HS-5 (cell line): Measurements from ENCODE around the gene SERPINB8.
A peak's percentile ranks its signal among the peaks of the same experiment; 100 is the strongest.
"Not testable (repeated sequence)": the region's sequence is repeated elsewhere in the genome, so short reads cannot be mapped to it uniquely, and the experiment has no call there.

Experiments
- DNase-seq: peaks from one replicate; pipeline ENCODE4 v3.0.0-alpha.2; 2012; ENCODE audit warnings: low read depth

SERPINB8 gene, protein sequence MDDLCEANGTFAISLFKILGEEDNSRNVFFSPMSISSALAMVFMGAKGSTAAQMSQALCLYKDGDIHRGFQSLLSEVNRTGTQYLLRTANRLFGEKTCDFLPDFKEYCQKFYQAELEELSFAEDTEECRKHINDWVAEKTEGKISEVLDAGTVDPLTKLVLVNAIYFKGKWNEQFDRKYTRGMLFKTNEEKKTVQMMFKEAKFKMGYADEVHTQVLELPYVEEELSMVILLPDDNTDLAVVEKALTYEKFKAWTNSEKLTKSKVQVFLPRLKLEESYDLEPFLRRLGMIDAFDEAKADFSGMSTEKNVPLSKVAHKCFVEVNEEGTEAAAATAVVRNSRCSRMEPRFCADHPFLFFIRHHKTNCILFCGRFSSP

DNA sequence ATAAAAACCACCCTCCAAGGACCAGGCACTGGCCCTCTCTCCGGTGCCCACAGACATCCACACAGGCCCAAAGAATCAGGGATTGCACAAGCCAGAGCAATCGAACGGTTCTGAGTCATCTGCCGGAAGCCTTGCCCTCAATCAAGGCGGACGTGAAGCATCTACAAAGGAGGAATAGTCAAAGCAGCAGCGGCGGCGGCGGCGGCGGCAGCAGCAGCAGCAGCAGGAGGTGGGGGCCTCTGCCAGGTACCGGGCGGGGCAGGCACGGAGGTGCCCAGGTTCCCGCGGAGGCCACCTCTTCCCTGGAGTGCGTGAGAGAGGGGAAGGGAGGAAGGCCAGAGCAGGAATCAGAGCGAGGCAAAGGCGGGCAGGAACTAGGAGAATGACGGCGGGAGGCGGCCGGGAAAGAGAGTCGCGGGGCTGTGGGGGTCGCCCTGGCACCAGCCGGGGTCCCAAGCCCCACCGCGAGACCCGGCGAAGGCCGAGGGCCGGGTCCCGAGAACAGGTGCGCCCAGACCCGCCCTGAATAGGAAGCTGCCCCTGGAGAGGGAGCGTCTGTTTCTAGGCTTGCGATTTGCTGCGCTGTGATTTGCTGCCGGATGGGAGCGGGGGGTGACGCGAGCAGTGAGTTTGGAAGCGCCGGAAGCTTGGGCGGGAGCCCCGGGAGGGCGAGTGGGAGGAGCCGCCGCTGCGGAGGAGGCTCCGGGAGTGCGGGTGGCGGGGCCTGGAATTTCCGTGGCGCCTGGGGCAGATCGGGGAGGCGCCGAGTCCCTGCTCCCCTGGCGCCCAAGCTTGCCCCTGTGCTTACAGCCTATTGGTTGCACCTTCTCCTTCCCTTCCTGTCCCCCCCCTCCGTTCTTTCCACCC lies at the start of gene SERPINB8:
Gene SERPINB8 (plus strand): TSS at position 140 of the 867 bp plus-strand sequence. CDS start 8,228 bp downstream, outside the sequence.
- peak; percentile 65 for DNase-seq

DNA sequence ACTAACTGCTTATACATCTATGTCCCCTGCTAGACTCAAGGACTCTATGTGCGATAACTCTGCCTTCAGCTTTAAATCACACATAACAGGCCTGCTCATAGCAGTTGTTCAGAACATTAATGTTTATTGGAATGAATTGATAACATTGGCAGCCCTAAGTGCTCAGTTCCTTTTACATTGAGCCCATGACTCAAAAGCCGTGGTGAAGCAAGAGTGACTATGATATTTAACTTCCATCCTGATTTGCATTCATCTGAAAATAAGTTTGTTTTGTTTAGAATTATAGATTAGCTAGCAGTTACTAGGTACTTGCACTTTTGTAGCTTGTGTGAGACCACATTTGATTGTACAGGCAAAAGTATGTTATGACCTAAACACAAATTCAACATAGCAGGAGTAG lies 47.8 kb upstream of the SERPINB8 start:
- no peak for DNase-seq

DNA sequence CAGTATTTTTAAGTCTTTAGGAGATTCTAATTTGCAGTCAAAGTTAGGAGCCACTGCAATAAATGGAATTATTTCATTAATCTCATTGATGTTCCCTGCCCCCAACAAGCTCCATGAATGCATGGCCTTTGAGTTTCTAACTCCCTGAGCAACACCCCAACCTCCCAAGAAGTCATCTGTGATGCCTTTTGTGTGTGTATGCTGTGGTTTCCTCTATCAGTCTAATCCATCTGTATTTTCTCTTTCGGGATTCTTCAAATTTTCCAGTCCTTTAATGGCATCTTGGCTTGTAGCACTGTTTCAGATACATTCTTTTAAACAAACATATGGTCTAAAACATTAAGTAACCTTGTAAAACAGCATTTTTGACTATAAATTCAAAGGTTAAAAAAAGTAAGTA lies 45.3 kb upstream of the SERPINB8 start:
- DNase-seq, result no peak

DNA sequence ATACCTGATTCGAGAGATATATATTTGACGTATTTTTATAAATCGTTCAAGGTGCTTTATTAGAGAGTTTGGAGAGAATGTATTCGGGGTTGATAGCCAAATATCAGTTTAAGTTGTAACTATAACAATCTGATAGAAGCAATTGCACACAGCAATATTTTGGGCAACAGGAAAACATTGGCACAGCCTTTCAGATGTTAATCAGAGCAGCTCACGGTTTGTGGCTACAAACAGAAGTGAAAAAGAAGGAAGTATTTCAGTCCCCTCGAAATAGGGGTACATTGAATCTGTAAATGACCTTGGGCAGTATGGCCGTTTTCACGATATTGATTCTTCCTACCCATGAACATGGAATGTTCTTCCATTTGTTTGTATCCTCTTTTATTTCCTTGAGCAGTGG lies 41.5 kb upstream of the SERPINB8 start:
- DNase-seq, result no peak

DNA sequence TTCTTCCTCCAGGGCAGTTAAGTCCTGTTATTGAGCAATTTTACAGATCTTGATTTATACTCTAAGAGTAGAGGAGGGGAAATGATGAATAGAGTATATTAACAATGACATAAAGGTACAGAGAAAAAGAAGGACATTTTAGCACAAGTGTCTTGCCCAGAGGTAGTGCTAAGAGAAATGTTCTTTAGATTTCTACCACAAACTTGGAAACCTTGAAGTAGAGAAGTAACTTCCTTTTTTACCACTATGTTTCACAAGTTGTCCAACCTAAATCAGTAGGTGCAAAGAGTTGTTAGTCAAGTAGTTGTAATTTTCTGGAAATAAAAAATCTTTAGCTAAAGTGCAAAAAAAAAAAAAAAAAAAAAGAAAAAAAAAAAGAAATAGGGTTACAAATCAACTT lies 40.5 kb upstream of the SERPINB8 start:
- not testable (repeated sequence) for DNase-seq

DNA sequence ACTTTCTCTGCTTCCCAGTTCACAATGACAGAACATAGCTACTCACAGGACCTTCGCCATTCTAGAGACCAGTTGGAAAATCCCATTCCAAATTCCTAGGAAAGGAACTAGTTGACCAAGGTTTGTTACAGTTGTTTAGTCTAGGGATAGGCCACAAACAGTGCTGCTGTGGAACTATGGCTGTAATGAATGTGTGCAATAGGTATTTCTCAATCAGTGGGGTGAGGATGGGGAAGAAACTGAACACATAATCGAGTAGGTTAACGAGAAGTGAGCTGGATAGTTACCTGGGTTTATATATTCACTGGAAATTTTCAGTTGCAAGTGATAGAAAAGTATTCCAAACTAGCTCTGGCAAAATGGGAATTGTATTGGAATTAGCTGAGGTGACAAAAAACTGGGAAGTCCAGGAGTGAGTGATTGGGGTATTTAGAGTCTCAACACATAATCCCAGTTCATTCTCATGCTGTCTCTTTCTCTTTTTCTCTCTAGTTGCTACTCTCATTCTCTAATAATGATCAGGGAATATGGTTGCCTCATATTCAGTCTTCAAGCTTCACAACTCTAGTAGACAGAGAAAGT lies 39.0 kb upstream of the SERPINB8 start:
- DNase-seq, result no peak

DNA sequence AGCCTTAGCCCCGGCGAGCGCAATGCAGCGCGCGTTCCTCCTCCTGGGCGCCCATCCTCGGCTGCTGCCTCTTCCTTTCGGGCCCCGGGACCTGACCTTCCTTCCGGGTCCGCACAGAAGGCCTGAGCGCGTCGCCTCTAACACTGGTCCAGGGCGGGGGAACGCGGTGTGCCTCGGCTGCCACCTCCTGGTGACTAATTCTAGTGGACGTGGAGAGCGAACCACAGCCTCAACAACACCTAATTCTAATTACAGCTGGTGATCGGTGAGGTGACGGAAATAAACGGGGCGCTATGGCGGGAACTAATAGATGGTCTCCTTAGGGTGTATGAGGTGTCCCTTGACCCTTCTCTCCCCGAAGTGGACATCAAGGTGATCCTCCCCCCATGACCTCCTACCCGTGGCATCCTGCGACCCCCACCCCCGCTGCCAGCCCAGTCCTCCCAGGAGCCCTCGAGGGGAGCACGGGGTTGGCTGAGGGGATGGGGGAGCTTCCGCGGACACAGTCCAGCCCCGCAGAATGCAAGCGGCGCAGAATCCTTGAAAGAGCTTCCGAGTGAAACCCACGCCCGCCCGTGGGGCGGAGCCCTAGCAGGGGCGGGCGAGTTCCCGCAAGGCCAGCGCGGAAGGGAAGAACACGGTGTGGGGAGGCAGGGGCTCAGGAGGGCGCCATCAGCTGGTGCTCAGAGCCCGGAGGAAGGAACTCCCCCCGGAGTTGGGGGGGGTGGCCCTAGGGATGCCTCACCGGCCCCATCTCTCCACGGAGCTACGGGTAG lies 33.5 kb upstream of the SERPINB8 start:
- DNase-seq, result peak; percentile 47

DNA sequence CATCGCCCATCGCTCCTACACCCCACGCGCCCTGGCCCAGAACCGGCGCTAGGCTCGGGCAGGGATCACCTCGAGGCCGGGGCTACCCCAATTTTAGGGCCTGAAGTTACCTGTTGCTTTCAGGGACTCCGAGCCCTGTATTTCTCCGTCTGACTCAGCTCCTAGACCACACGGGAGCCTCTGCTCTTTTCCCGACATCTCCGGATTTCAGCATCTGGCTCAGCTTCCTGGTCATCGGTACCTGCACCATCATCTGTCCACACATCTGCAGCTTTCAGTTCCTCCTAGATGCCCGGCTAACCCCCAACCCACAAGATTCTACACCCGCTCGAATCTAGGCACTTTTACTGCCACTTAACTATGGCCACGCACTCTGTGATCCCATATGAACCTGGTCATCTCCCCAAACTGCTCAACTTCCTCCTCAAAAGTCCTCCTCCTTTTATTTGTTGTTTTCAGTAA lies 32.9 kb upstream of the SERPINB8 start:
- DNase-seq, result no peak

DNA sequence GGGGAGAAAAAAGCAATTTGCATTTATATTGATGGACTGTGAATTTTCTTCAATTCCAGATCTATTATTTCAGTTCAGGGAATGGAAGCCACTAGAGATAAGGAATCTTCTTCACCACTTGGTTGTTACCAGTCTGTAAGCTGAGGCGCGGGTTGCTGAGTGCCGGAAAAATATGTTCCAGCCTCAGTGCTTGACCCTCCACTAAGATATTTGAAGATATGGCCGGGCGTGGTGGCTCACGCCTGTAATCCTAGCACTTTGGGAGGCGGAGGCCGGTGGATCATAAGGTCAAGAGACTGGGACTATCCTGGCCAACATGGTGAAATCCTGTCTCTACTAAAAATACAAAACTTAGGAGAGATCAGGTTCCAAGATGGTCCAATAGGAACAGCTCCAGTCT lies 29.9 kb upstream of the SERPINB8 start:
- no peak for DNase-seq

DNA sequence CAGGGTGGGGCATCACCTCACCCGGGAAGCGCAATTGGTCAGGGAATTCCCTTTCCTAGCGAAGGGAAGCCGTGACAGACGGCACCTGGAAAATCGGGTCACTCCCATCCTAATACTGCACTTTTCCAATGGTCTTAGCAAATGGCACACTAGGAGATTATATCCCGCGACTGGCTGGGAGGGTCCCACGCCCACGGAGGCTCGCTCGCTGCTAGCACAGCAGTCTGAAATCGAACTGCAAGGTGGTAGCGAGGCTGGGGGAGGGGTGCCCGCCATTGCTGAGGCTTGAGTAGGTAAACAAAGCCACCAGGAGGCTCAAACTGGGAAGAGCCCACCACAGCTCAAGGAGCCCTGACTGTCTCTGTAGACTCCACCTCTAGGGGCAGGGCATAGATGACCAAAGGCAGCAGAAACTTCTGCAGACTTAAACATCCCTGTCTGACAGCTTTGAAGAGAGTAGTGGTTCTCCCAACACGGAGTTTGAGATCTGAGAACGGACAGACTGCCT lies 29.3 kb upstream of the SERPINB8 start:
- not testable (repeated sequence) for DNase-seq

DNA sequence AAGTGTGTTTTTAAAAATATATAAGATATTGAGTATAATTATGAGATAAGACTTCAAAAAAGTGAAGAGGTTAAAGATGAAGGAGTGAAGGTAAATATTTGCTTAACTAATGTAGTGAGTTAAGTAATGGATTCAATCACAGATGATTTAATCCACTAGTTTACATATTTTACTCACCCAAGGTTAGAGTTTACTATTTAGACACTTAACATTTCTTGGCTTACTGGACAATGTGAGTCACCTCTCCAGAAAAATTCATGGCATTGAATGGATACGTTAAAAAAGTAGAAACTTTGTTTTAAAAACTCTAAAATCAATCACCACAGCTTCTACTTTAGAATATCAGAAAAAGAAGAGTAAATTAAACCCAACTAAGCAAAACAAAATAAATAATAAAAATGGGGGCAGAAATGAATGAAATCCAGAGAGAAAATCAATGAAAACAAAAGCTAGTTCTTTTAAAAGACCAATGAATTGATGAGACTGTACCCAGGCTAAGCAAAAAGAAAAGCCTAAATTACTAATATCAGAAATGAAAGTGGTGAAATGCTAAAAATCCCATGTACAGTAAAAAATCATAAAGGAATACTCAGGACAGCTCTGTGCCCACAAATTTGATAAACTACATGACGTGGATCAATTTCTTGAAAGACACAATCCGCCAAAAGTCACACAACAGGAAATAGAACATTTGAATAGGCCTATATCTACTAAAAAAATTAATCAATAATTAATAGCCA lies 22.7 kb upstream of the SERPINB8 start:
- DNase-seq, result no peak

DNA sequence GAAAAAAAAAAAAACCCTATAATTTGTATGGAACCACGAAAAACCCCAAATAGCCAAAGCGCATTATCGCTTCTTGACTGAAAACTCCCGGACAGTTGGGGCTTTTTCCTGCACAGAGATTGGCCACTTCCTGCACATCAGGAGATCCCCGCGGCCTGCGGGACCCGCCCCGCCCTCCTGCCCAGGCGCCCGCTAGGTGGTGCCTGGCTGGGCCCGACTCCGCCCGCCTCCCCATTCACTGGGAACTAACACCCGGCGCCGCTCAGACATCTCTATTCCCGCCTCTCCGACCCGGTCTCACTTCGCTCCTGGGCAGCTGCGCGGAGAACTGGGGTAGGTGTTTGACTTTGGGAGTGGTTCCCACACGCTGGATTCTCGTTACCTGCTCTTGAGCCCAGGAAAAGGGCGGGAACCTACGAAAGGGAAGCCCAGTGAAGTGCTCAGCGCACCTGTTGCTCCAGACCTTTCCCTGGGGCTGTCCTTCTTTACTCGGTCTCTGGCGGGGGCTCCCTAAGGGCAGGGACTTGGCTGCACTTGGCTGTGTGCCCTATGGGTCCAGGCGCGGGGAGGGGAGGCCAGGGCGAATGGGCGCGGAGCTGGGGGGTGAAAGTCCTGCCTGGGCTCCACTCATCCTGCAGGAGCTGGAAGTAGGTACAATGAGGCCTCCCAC lies 20.7 kb upstream of the SERPINB8 start, which contains the start of gene HMSD:
Gene HMSD (plus strand): TSS at position 234 of the 670 bp plus-strand sequence. CDS start 4,155 bp downstream, outside the sequence.
- DNase-seq, result no peak

DNA sequence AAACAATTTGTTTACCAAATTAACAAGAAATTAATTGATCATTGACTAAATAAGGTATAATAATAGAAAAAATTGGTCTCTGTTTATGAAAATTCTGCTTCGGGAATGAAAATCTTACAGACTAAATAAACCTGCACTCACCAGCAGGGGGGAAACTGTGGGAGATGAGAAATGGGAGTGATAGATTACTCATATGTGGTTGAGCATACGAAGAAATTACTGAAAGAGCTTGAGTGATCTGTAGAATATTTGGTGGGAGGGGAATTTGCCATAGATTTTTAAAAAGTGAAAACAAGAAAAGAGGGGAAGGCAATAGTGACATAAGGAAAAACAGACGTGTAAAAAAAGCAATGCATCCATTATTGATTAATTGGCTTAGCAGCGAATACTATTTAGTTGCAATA lies 18.6 kb upstream of the SERPINB8 start:
- no peak for DNase-seq

DNA sequence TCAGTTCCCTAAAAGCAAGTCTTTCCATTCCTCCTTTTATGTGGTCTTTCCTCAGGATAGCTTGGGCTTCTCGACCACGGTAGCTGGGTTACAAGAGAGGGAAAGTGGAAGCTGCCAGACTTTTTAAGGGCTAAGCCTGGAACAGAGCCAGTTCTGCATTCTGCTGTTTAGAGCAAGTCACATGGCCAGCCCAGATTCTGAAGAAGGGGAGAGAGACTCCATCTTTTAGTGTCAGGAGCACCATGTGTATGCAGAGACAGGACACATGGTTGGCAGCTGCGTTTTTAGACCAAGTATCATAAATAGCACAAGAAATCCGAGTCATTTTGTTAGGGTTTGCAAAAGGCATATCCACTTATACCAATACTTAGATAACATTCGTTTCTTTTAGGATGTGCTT lies 16.1 kb upstream of the SERPINB8 start:
- no peak for DNase-seq

DNA sequence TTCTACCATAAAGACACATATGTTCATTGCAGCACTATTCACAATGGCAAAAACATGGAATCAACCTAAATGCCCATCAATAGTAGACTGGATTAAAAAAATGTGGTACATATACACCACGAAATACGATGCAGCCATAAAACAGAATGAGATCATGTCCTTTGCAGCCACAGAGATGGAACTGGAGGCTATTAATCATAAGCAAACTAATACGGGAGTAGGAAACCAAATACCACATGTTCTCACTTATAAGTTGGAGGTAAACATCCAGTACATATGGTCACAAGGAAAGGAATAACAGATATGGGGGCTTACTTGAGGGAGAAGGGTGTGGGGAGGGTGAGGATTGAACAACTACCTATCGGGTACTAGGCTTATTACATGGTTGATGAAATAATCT lies 13.1 kb upstream of the SERPINB8 start:
- DNase-seq, result no peak

DNA sequence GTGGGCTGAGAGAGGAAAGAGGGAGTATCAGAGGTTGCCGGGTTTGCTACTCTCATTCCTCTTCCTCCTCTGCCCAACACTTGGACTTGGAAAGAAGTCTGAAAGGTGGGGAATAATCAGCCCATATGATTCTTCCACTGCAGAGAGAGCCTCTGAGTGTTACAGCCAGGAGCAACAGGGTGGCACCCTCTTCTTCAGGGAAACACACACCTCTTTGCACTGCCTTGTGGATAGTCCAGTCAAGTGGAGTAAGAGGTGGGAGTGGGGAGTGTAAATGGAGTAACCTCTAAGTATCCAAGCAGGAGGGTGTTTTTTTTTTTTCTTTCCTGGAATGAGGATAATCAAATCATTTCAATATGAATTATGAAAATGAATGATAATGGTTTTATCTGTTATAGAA lies 9.0 kb upstream of the SERPINB8 start:
- DNase-seq, result no peak

DNA sequence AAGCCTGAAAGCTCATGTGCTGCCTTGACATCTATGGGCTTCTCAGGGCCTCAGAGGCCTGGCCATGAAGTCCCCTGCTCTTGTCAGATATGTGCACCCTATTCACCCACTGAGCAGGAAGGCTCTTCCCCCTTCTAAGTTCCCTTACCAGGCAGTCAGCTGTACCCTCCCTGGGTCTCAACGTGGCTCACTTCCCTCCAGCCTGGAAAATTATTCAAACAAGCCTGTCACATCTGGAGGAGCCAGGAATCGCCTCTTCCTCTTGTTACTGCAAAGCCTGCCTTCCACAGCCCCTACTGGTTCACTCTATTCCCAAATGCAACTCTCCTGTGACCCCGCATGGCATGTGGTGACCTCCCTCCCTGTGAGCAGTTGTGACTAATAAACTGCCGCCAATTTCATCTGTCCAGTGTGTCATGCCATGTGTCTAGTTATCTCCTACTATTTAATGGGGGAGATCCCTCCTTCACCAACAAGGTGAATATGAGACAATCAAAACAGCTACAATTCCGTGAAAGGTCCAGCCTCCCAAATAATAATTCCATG lies 8.4 kb upstream of the SERPINB8 start:
- no peak for DNase-seq

DNA sequence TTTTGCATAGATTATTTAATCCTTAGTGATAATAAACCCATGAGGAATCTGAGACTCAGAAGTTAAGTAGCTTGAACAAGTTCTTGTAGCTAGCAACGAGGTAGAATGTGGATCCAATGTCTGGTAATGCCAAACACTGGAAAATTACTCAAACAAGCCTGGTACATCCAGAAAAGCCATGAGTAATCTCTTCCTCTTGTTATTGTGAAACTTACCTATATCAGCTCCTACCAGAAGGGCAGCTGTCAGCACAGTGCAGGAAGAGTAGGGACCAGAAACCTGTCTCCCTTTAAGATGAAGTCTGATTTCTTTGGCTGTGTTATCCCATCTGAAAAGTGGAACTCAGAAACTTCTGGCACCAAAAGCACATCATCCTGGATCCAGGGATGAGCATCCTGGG lies 7.7 kb upstream of the SERPINB8 start:
- no peak for DNase-seq

DNA sequence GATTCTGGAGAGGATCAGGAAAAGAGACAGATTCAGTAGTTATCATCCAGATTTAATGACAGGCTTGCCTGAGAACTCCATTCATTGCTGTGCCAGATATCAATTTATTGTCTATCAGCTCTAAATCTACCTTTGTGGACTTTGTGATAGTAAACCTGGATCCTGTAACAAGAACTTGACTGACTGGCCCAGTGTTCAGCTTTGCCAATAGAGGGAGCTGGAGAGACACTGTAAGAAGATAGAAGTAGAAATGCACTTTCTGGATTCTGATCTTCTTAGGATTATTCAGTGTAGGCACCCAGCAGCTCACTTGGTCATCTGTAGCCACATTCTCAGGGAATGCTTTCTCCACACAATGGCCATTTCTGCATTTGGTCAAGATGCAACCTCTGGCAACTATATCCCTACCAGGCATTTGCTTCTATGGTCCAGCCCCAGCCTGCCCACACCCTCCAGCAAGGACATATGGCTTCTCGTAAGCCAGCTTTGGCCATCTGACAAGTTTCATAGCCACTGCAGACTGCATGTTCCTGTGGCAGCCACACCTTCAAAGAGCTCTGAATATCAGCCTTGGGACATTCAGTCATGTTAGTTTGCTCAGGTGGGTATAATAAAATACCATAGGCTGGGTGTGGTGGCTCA lies 6.1 kb upstream of the SERPINB8 start:
- DNase-seq, result no peak

DNA sequence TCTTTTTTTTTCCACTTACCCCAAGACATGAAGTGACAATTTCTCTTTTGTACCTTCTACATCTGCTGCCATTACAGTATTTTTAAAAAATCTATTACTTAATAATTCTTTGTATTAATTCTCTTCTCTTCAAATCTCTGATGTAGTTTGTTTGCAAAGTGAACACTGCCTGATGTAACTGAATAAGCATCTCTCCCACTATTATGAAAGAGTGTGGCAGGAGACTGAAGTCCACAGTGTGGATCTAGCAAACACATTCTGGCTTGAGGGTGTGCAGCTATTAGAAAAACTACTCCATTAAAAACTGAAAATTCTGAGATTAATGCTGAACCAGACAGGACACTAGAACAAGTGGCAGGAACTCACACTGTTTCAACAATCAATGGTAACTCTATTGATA lies 5.0 kb upstream of the SERPINB8 start:
- DNase-seq, result no peak
